BLaER1 (cell line): ENCODE data around the gene VTA1.
"Not testable (repeated sequence)": the region's sequence is repeated elsewhere in the genome, so short reads cannot be mapped to it uniquely, and the experiment has no call there.

Experiments used
- H3K27ac ChIP-seq: shearing (Covaris generic); formaldehyde crosslinking; 2 replicates; pipeline ENCODE4 v1.8.1; 2022
- H3K27me3 ChIP-seq: shearing (Covaris generic); formaldehyde crosslinking; 2 replicates; pipeline ENCODE4 v1.8.1; 2022
- H3K36me3 ChIP-seq: shearing (Covaris generic); formaldehyde crosslinking; 2 replicates; pipeline ENCODE4 v1.8.1; 2022
- H3K4me1 ChIP-seq: shearing (Covaris generic); formaldehyde crosslinking; 2 replicates; pipeline ENCODE4 v1.8.1; 2022
- H3K4me2 ChIP-seq: shearing (Covaris generic); formaldehyde crosslinking; 2 replicates; pipeline ENCODE4 v1.8.1; 2022
- H3K4me3 ChIP-seq: shearing (Covaris generic); formaldehyde crosslinking; 2 replicates; pipeline ENCODE4 v1.8.1; 2022
- H3K9ac ChIP-seq: shearing (Covaris generic); formaldehyde crosslinking; 2 replicates; pipeline ENCODE4 v1.8.1; 2022
- H3K9me3 ChIP-seq: shearing (Covaris generic); formaldehyde crosslinking; 2 replicates; pipeline ENCODE4 v1.8.1; 2022
- H4K20me1 ChIP-seq: shearing (Covaris generic); formaldehyde crosslinking; 2 replicates; pipeline ENCODE4 v1.8.1; 2022
- Cebpa-rat ChIP-seq: shearing (Covaris generic); IDR thresholded peaks from 2 replicates; pipeline ENCODE4 v1.8.1; 2022

VTA1 gene

DNA sequence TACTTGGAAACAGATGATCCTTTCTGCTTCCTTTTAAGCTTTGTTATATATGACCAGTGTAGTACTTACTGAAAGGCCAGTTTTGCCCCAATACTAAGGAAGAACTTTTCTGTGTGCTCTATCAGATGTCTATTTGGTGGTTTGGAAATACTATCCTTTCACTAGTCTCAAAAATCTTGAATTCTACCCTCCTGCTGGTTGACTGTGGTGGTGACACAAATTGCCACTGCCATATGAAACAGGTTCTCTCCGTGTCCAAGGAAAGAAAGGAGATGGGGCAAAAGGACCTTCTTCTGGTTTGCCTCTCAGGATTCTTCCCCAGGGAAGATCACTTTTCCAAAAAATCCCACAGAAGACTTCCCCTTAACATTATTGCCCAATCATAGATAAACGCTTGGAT, 8.2 kb upstream of the VTA1 start:
- Histone ChIP-seq H3K4me1 (no peaks in the 10 kb centered on the region), H3K27me3 (no peaks in the 10 kb centered on the region), H3K9ac (no peak overlapping the region), H3K36me3 (no peaks in the 10 kb centered on the region), H4K20me1 (no peaks in the 10 kb centered on the region), H3K27ac (no peak overlapping the region), H3K9me3 (no peaks in the 10 kb centered on the region), H3K4me2 (no peak overlapping the region), H3K4me3 (no peak overlapping the region)
- no peak for TF ChIP-seq Cebpa-rat

DNA sequence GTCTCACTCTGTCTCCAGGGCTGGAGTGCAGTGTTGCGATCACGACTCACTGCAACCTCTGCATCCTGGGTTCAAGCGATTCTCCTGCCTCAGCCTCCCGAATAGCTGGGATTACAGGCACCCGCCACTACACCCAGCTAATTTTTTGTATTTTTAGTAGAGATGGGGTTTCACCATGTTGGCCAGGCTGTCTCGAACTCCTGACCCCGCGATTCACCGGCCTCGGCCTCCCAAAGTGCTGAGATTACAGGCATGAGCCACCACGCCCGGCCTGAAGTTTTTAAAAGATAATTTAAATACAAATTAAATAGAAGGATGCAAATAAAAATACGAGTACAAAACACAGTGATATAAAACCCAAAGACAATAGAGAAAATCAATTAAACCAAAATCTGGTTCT, 5.5 kb upstream of the VTA1 start:
- H3K4me2 ChIP-seq, H3K4me1 ChIP-seq, H3K27me3 ChIP-seq, H3K27ac ChIP-seq, H4K20me1 ChIP-seq, H3K9ac ChIP-seq, H3K4me3 ChIP-seq, H3K36me3 ChIP-seq, H3K9me3 ChIP-seq: not testable (repeated sequence)

DNA sequence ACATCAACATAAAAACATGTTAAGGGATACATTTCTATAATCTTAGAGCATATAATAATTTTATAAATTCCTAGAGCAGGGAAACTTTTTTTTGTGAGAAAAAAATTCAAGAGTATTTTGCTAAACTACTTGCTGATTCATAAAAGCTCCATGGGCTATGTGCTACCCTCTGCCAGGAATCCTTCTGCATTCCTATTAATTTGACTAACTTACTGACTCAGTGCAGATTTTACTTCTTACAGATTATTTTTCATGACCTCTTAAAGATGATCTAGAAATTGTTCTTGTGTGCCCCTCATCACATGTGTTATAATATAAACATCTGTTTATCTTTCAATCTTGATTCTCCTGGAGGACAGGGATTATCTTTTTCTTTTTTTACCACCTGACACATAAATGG, 5.7 kb downstream of the VTA1 start:
- Histone ChIP-seq H3K4me2 (no peak overlapping the region), H3K4me1 (peaks cover 23% of the 10 kb centered on the region), H3K9ac (no peak overlapping the region), H3K4me3 (no peak overlapping the region), H3K27me3 (no peaks in the 10 kb centered on the region), H3K27ac (no peak overlapping the region), H4K20me1 (peaks cover 96% of the 10 kb centered on the region), H3K9me3 (no peaks in the 10 kb centered on the region; the same call in 1 of the 2 replicates), H3K36me3 (peaks cover 24% of the 10 kb centered on the region)
- TF ChIP-seq Cebpa-rat, result no peak

DNA sequence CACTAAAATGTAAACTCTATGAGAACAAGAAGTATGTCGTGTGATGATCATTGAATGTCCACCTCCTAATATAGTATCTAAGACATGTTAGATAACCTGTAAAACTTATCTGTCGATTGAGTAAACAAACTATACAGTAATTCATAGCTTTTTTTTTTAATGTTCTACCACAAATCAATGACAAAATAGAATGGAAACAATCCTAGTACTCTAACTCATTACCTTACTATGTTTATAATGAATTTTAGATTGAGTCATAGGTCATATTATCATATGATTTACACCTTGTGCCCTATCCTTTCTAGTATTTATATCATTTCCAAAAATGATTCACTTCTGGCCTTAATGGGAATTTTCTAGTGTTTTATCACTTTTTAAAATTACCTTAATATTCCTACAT, 6.1 kb downstream of the VTA1 start:
- Histone ChIP-seq H3K9me3 (no peaks in the 10 kb centered on the region; the same call in 1 of the 2 replicates), H3K4me2 (no peak overlapping the region), H3K27me3 (no peaks in the 10 kb centered on the region), H3K9ac (no peak overlapping the region), H3K27ac (no peak overlapping the region), H4K20me1 (peaks cover 96% of the 10 kb centered on the region), H3K4me3 (no peak overlapping the region), H3K4me1 (peaks cover 18% of the 10 kb centered on the region), H3K36me3 (peaks cover 24% of the 10 kb centered on the region)
- TF ChIP-seq Cebpa-rat, result no peak

DNA sequence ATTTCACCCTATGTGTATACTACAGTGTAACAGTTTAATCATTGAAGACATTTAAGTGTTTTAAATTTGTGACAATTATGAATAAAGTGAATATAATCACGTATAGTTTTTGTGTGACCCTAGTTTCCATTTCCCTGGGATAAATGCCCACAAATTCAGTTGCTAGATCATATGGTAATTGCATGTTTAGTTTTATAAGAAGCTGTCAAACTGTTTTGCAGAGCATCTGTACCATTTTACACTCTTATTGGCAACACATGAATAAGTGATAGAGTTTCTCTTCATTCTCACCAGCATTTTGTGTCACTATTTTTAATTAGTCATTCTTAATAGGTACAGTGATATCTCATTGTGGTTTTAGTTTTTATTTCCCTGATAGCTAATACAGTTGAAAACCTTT, 7.3 kb downstream of the VTA1 start:
- H4K20me1 ChIP-seq, result peaks cover 96% of the 10 kb centered on the region
- H3K36me3 ChIP-seq, result peaks cover 23% of the 10 kb centered on the region
- no peak overlapping the region for H3K4me3 ChIP-seq
- H3K4me2 ChIP-seq, result no peak overlapping the region
- no peaks in the 10 kb centered on the region; the same call in 1 of the 2 replicates for H3K9me3 ChIP-seq
- no peak overlapping the region for H3K27ac ChIP-seq
- no peaks in the 10 kb centered on the region for H3K27me3 ChIP-seq
- no peak overlapping the region for H3K9ac ChIP-seq
- no peak for TF ChIP-seq Cebpa-rat
- H3K4me1 ChIP-seq, result peaks cover 7% of the 10 kb centered on the region; the same call in 1 of the 2 replicates

DNA sequence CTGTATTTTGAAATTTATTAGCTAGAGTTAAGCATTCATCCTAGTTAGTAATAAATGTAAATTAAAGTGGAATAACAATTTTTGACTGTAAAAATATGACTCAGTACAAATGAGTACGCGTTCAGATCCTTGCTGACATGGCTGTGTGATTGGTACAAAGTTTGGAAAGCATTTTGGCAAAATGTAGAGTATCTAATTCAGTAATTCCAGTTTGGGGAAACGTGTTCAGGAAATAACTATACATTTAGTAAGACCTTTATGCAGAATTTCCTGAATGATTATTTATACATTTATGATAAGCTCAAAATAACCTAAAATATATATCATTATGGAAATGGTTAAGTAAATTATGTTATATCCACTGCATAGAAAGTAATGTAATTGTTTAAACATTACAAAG, 8.0 kb downstream of the VTA1 start:
- Histone ChIP-seq H3K27me3 (no peaks in the 10 kb centered on the region), H4K20me1 (peaks cover 98% of the 10 kb centered on the region), H3K9me3 (no peaks in the 10 kb centered on the region; the same call in 1 of the 2 replicates), H3K4me2 (no peak overlapping the region), H3K4me3 (no peak overlapping the region), H3K36me3 (peaks cover 24% of the 10 kb centered on the region), H3K4me1 (0 out of 2 replicates have a peak, but pooled peaks cover 7% of the 10 kb centered on the region), H3K9ac (no peak overlapping the region), H3K27ac (no peak overlapping the region)
- TF ChIP-seq Cebpa-rat, result no peak

DNA sequence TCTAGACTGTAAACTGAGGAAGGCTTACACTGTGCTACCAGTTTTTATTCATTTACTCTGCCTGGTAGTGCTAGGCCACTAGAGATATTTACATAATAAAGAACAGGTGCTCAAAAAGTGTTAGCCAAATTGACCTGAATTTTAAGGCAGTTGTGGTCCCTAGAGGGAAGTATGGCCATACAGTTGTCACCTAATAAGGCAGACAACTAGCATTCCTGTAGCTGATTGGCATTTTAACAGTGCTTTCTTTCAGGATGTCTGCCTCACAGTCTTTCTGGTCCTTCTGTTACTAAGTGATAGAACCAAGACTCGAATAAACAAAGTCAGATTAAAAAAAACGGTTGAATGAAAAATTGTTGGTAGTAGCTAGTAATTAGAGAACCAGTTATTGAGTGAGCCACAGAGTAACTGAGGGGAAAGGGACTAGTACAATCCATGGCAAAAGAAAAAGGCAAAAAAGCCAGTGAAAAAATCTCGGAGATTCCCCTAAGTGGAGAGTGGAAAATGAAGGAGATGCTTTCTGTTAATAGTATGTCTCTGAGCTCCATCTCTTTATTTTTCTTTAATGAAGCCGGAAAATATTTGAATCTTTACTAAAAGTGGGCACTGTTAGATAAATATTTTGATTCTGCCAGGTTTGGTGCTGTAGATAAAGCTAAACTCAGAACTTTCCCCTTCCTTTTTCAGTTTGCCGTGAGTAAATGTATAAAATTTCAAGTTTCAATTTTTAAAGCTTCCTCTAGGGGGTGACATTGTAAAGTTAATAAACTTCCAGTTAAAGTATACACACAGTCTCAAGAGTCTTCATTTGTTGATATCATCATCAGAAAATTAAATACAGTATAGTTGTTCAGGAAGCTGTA, 9.1 kb downstream of the VTA1 start:
- H3K4me1 ChIP-seq, result 0 out of 2 replicates have a peak, but pooled peaks cover 7% of the 10 kb centered on the region
- H3K36me3 ChIP-seq, result peaks cover 19% of the 10 kb centered on the region
- no peaks in the 10 kb centered on the region for H3K27me3 ChIP-seq
- H4K20me1 ChIP-seq, result peaks cover 98% of the 10 kb centered on the region
- H3K4me3 ChIP-seq, result no peak overlapping the region
- no peak overlapping the region for H3K27ac ChIP-seq
- H3K9me3 ChIP-seq, result no peaks in the 10 kb centered on the region; the same call in 1 of the 2 replicates
- no peak overlapping the region for H3K4me2 ChIP-seq
- no peak overlapping the region for H3K9ac ChIP-seq
- TF ChIP-seq Cebpa-rat, result no peak

DNA sequence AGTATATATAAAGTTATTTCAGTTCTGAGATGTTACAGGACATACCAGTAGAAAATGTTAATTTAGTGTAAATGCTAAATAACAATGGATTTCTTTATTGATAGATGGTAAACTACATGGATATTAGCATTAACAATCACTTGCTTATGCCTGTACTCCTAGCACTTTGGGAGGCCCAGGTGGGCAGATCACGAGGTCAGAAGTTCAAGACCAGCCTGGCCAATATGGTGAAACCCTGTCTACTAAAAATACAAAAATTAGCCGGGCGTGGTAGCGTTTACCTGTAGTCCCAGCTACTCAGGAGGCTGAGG, 9.7 kb downstream of the VTA1 start:
- not testable (repeated sequence) for H3K27me3 ChIP-seq, H3K4me3 ChIP-seq, H3K4me2 ChIP-seq, H3K9ac ChIP-seq, H3K4me1 ChIP-seq, H3K9me3 ChIP-seq, H3K27ac ChIP-seq
- H3K36me3 ChIP-seq, result peaks cover 13% of the 10 kb centered on the region
- H4K20me1 ChIP-seq, result peaks cover 95% of the 10 kb centered on the region

DNA sequence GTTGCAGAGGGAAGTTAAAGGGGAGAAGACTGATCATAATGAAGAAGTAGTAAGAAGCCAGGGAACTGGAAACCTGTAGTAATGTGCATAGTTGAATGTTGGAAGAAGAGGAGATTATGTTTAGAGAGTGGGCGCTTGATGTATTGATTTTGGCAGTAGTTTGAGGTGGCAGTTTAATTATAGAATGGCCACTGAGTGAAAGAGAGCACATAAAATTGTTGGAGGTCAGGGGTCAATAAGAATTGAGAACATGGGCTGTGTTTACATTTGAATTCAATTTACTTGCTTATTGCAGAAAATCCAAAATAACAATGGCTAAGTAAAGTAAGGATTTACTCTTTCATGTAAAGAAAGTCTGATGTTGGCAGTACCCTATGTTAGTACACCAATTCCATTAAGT, 15.7 kb downstream of the VTA1 start:
- no peaks in the 10 kb centered on the region for H3K4me1 ChIP-seq
- H4K20me1 ChIP-seq, result peaks cover 97% of the 10 kb centered on the region
- H3K9me3 ChIP-seq, result no peaks in the 10 kb centered on the region
- no peak overlapping the region for H3K4me2 ChIP-seq
- H3K4me3 ChIP-seq, result no peak overlapping the region
- no peak overlapping the region for H3K27ac ChIP-seq
- no peaks in the 10 kb centered on the region for H3K27me3 ChIP-seq
- H3K36me3 ChIP-seq, result peaks cover 26% of the 10 kb centered on the region
- H3K9ac ChIP-seq, result no peak overlapping the region
- no peak for TF ChIP-seq Cebpa-rat

DNA sequence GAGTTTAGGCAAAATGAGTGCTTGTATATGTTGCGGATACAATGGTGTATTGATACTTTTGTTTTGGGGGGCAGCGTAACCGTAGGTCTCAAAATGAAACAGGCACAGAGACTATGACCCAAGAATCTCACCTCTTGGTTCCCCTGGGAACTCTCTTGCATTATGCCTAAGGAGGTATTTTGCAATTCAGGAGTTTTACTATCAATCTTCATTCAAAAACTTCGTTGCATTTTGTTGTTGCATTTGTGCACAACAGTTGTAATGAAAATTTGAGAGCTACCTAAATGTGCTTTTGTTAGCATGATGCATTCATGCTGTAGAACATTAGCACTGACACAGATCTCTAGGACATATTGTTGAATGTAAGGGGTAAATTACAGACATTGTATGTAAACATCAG, 18.2 kb downstream of the VTA1 start:
- no peak overlapping the region for H3K4me3 ChIP-seq
- no peaks in the 10 kb centered on the region for H3K9me3 ChIP-seq
- no peak overlapping the region for H3K27ac ChIP-seq
- H3K4me1 ChIP-seq, result no peaks in the 10 kb centered on the region
- peaks cover 74% of the 10 kb centered on the region for H4K20me1 ChIP-seq
- no peak overlapping the region for H3K4me2 ChIP-seq
- H3K36me3 ChIP-seq, result peaks cover 21% of the 10 kb centered on the region
- no peak for TF ChIP-seq Cebpa-rat
- no peak overlapping the region for H3K9ac ChIP-seq
- no peaks in the 10 kb centered on the region for H3K27me3 ChIP-seq

DNA sequence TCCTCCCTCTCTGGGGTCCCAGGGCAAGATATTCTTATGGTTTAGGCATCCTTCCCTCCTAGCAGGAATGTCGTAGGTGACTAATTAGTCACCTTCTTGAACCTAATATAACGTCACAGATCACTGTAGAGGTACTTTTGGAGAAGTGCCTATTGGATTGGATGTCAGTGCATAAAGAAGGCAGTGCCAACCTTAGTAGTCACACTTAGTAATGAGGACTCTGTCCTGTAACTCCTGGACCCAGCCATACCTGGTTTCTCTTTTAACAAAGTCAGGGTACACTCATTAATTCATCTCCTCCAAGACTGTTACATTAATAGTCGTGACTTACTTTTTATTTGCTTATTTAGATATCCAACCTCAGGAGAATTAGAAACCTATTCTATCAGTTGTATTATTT, 20.0 kb downstream of the VTA1 start:
- H3K4me3 ChIP-seq, result no peak overlapping the region
- H4K20me1 ChIP-seq, result peaks cover 58% of the 10 kb centered on the region
- H3K4me1 ChIP-seq, result no peaks in the 10 kb centered on the region
- H3K4me2 ChIP-seq, result no peak overlapping the region
- H3K27me3 ChIP-seq, result no peaks in the 10 kb centered on the region
- peaks cover 34% of the 10 kb centered on the region for H3K36me3 ChIP-seq
- TF ChIP-seq Cebpa-rat, result no peak
- no peaks in the 10 kb centered on the region for H3K9me3 ChIP-seq
- H3K9ac ChIP-seq, result no peak overlapping the region
- no peak overlapping the region for H3K27ac ChIP-seq
